ENCODE data around the gene ALDH1A3. TPM values are rescaled to one million over a fixed set of nuclear protein-coding genes. Genes with fewer than 3 reads are reported as not detected.

The ALDH1A3 gene
- total and polyA plus RNA-seq, 4 donors: 2.5 to 21.6 (median 12.3) TPM

DNA sequence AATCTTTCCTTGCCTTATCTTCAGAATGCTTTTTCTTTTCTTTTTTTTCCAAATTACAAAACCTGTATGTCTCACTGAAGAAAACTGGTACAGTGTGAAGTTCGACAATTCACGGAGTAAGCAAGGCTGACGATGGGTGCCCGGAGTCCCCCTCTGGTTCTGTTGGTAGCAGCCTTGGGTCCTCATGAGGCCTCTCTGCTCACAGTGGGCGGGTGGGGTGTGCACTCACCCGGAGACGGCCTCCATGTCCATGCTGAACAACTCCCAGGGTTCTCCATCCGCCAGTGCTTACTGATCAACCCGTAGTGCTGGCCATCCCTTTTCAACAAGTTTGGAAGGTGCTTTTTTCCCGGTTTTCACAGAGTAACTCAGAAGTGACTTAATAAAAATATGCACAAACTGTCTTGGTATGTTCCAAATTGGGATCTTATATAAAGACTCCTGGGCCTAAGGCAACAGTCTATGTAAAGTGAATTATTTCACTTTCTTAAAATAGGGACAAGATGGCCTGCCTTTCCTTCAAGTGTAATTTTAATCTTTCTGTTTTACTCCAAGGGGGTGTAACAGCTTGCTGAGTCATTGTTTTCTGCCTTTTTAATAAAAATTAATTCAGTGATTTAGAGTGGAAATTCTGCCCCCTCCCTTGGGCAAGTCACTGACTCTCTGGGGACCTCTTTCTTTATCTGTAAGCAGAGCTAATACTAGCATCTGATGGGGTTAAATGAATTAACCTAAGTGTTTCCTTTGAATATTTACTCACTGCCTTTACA is 63.2 kb downstream of the ALDH1A3 start:
- Histone ChIP-seq H3K9me3 (ENCODE audit: control insufficient read depth, insufficient read depth, low read length) (no peaks in the 10 kb centered on the region), H3K27ac (ENCODE audit: low read depth, low read length) (no peak overlapping the region), H3K36me3 (ENCODE audit: control insufficient read depth, insufficient read depth, low read length) (no peaks in the 10 kb centered on the region), H3K27me3 (ENCODE audit: control insufficient read depth, insufficient read depth, low read length) (no peaks in the 10 kb centered on the region), H3K4me1 (ENCODE audit: control insufficient read depth, insufficient read depth, low read length) (no peaks in the 10 kb centered on the region), H3K4me3 (ENCODE audit: low read depth, low read length) (no peak overlapping the region)
- no peak for DNase-seq (ENCODE audit: low read depth in 4 of 6, low spot score in 6 of 6)
- WGBS (ENCODE audit: insufficient coverage): 85% methylated on average over 8 of the region's 10 CpGs

DNA sequence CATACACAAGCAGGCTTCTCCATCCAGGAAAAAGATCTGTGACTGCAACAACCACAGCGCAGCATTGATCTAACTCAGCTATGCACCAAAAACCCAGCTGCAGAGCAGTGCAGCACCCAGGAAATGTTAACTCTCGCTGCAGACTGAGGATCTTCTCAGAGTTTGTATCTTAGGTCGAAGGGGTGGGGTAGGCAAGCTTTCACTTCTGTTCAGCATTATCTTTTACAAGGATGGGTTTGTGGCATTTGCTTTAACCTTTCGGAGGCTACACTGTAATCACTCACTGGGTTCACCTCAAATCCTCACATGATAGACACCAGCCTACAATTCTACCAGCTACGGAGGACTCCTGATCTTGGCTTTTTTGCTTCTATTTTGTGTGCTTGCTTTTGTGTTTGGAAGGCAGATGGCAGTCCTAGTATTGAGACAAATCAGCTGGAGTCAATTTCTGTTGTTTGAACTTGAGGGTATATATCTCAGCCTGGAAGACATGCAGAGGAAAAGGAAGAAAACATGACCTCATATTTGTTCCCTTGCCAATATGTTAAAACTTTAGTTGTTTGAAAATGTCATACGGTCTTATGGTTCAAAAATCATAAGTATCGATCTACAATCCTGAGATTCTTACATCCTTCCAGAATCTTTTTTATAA is 64.7 kb downstream of the ALDH1A3 start:
- Histone ChIP-seq H3K27ac (ENCODE audit: low read depth, low read length) (no peak overlapping the region), H3K9me3 (ENCODE audit: control insufficient read depth, insufficient read depth, low read length) (no peaks in the 10 kb centered on the region), H3K4me3 (ENCODE audit: low read depth, low read length) (no peak overlapping the region), H3K27me3 (ENCODE audit: control insufficient read depth, insufficient read depth, low read length) (no peaks in the 10 kb centered on the region), H3K4me1 (ENCODE audit: control insufficient read depth, insufficient read depth, low read length) (peaks cover 3% of the 10 kb centered on the region), H3K36me3 (ENCODE audit: control insufficient read depth, insufficient read depth, low read length) (no peaks in the 10 kb centered on the region)
- peak in 1 of 6 donors; percentile 6 for DNase-seq (ENCODE audit: low read depth in 4 of 6, low spot score in 6 of 6)
- 79% methylated on average over 2 of the region's 7 CpGs for WGBS (ENCODE audit: insufficient coverage)

- DNase-seq (ENCODE audit: low read depth in 4 of 6, low spot score in 6 of 6): peak in 1 of 6 donors; percentile 23
- 40% methylated on average over 2 of the region's 6 CpGs for WGBS (ENCODE audit: insufficient coverage)
- no peaks in the 10 kb centered on the region for H3K27me3 ChIP-seq (ENCODE audit: control insufficient read depth, insufficient read depth, low read length)
- H3K36me3 ChIP-seq (ENCODE audit: control insufficient read depth, insufficient read depth, low read length): no peaks in the 10 kb centered on the region
- no peak overlapping the region for H3K27ac ChIP-seq (ENCODE audit: low read depth, low read length)
- no peaks in the 10 kb centered on the region for H3K9me3 ChIP-seq (ENCODE audit: control insufficient read depth, insufficient read depth, low read length)
- peaks cover 3% of the 10 kb centered on the region for H3K4me1 ChIP-seq (ENCODE audit: control insufficient read depth, insufficient read depth, low read length)
- H3K4me3 ChIP-seq (ENCODE audit: low read depth, low read length): no peak overlapping the region
Measured at GRCh38 chr15:100944986-100945385, 65.4 kb downstream of the ALDH1A3 start.

DNA sequence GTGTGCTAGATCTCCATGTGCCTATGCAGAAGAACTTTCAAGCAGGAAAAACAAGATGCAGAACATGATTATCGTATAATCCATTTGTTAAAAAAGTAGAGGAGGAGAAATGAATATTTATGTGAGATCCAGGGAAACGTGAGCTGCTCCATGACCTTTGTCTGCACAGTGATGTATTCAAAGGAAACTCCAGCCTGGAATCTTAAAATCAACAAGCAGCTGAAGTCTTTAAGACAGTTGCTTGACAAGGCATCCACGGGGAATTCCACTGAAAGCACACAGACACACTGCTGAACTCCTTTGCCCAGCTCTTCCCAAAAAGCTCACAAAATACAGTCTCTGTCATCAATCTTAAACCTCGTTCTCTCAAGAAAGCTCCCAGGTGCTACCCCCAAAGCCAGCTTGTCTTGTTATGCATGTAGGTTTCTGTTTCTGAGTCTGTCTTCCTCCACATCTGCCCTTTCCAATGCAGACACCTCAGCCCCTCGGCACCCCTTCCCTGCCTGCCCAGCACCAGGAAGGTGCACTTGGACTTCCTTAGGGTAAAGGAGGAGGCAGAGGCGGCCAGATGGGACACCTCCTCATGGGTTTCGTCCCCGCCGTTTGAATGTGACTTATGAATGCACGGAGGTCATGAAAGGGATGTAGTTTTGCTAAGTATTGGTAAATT is 68.3 kb downstream of the ALDH1A3 start:
- no peaks in the 10 kb centered on the region for H3K9me3 ChIP-seq (ENCODE audit: control insufficient read depth, insufficient read depth, low read length)
- H3K4me3 ChIP-seq (ENCODE audit: low read depth, low read length): no peak overlapping the region
- no peaks in the 10 kb centered on the region for H3K27me3 ChIP-seq (ENCODE audit: control insufficient read depth, insufficient read depth, low read length)
- H3K36me3 ChIP-seq (ENCODE audit: control insufficient read depth, insufficient read depth, low read length): no peaks in the 10 kb centered on the region
- DNase-seq (ENCODE audit: low read depth in 4 of 6, low spot score in 6 of 6): no peak
- 56% methylated on average over 3 of the region's 10 CpGs for WGBS (ENCODE audit: insufficient coverage)
- peaks cover 3% of the 10 kb centered on the region for H3K4me1 ChIP-seq (ENCODE audit: control insufficient read depth, insufficient read depth, low read length)
- no peak overlapping the region for H3K27ac ChIP-seq (ENCODE audit: low read depth, low read length)

DNA sequence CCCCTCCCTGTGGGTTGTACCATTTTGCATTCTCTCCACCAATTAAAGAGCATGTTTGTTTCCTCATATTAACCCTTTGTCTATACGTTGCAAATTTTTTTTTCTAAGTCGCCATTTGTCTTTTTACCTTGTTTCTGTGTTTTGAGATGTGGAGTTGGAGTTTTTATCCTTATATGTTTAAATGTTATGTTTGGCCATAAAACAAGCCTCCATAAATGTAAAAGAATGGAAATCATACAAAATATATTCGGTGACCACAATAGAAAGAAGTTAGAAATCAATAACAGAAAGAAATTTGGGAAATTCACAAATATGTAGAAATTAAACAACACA is 68.8 kb downstream of the ALDH1A3 start:
- H3K4me3 ChIP-seq (ENCODE audit: low read depth, low read length): no peak overlapping the region
- H3K36me3 ChIP-seq (ENCODE audit: control insufficient read depth, insufficient read depth, low read length): no peaks in the 10 kb centered on the region
- H3K4me1 ChIP-seq (ENCODE audit: control insufficient read depth, insufficient read depth, low read length): peaks cover 3% of the 10 kb centered on the region
- no peak for DNase-seq (ENCODE audit: low read depth in 4 of 6, low spot score in 6 of 6)
- whole genome bisulfite sequencing (ENCODE audit: insufficient coverage): no CpG with 5 or more reads among the region's 3 CpGs
- no peaks in the 10 kb centered on the region for H3K9me3 ChIP-seq (ENCODE audit: control insufficient read depth, insufficient read depth, low read length)
- no peak overlapping the region for H3K27ac ChIP-seq (ENCODE audit: low read depth, low read length)
- no peaks in the 10 kb centered on the region for H3K27me3 ChIP-seq (ENCODE audit: control insufficient read depth, insufficient read depth, low read length)

- no peak for DNase-seq (ENCODE audit: low read depth in 4 of 6, low spot score in 6 of 6)
- Histone ChIP-seq H3K4me1 (ENCODE audit: control insufficient read depth, insufficient read depth, low read length) (peaks cover 3% of the 10 kb centered on the region), H3K9me3 (ENCODE audit: control insufficient read depth, insufficient read depth, low read length) (no peaks in the 10 kb centered on the region), H3K27me3 (ENCODE audit: control insufficient read depth, insufficient read depth, low read length) (no peaks in the 10 kb centered on the region), H3K4me3 (ENCODE audit: low read depth, low read length) (no peak overlapping the region), H3K36me3 (ENCODE audit: control insufficient read depth, insufficient read depth, low read length) (no peaks in the 10 kb centered on the region), H3K27ac (ENCODE audit: low read depth, low read length) (no peak overlapping the region)
- WGBS (ENCODE audit: insufficient coverage): no CpG with 5 or more reads among the region's 1 CpG
Measured at GRCh38 chr15:100949691-100950090, 70.1 kb downstream of the ALDH1A3 start.

DNA sequence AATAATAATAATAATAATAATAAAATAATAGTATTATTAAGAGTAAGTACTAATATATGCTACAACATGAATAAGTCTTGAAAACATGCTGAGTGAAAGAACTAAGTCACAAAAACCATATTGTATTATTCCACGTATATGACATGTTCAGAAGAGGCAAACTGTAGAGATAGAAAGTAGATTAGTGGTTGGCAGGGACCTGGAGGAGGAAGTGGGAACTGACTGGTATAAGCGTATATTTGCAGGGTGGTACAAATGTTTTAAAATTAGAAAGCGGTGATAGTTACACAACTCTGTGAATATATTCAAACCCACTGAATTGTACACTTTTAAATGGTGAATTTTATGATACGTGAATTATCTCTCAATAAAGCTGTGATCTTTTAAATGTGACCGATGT is 72.3 kb downstream of the ALDH1A3 start:
- Histone ChIP-seq H3K36me3 (ENCODE audit: control insufficient read depth, insufficient read depth, low read length) (no peaks in the 10 kb centered on the region), H3K27me3 (ENCODE audit: control insufficient read depth, insufficient read depth, low read length) (no peaks in the 10 kb centered on the region), H3K27ac (ENCODE audit: low read depth, low read length) (no peak overlapping the region), H3K4me3 (ENCODE audit: low read depth, low read length) (no peak overlapping the region), H3K4me1 (ENCODE audit: control insufficient read depth, insufficient read depth, low read length) (peaks cover 3% of the 10 kb centered on the region), H3K9me3 (ENCODE audit: control insufficient read depth, insufficient read depth, low read length) (no peaks in the 10 kb centered on the region)
- no CpG with 5 or more reads among the region's 5 CpGs for WGBS (ENCODE audit: insufficient coverage)
- DNase-seq (ENCODE audit: low read depth in 4 of 6, low spot score in 6 of 6): no peak

DNA sequence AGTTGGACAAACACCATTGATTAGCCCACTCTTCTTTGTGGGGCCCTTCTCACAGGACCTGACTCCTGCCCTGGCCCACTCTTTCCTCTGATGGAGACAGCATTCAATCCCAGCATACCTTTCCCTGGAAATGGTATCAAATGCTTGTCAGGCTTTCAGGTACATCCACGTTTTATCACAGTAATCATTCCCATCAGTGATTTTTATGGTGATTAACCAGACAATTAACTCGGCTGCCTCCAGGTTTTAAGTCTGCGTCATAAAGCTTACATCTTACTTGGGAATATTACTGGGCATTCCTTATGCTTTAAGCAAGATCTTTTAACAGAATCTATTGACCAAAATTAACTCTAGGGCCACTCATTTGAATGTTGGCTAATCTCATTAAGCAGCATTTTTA is 72.9 kb downstream of the ALDH1A3 start:
- peak in 1 of 6 donors; percentile 68 for DNase-seq (ENCODE audit: low read depth in 4 of 6, low spot score in 6 of 6)
- peaks cover 3% of the 10 kb centered on the region for H3K4me1 ChIP-seq (ENCODE audit: control insufficient read depth, insufficient read depth, low read length)
- no peaks in the 10 kb centered on the region for H3K27me3 ChIP-seq (ENCODE audit: control insufficient read depth, insufficient read depth, low read length)
- H3K36me3 ChIP-seq (ENCODE audit: control insufficient read depth, insufficient read depth, low read length): no peaks in the 10 kb centered on the region
- WGBS (ENCODE audit: insufficient coverage): 40% methylated on average over 1 of the region's 3 CpGs
- H3K27ac ChIP-seq (ENCODE audit: low read depth, low read length): no peak overlapping the region
- H3K4me3 ChIP-seq (ENCODE audit: low read depth, low read length): no peak overlapping the region
- no peaks in the 10 kb centered on the region for H3K9me3 ChIP-seq (ENCODE audit: control insufficient read depth, insufficient read depth, low read length)

DNA sequence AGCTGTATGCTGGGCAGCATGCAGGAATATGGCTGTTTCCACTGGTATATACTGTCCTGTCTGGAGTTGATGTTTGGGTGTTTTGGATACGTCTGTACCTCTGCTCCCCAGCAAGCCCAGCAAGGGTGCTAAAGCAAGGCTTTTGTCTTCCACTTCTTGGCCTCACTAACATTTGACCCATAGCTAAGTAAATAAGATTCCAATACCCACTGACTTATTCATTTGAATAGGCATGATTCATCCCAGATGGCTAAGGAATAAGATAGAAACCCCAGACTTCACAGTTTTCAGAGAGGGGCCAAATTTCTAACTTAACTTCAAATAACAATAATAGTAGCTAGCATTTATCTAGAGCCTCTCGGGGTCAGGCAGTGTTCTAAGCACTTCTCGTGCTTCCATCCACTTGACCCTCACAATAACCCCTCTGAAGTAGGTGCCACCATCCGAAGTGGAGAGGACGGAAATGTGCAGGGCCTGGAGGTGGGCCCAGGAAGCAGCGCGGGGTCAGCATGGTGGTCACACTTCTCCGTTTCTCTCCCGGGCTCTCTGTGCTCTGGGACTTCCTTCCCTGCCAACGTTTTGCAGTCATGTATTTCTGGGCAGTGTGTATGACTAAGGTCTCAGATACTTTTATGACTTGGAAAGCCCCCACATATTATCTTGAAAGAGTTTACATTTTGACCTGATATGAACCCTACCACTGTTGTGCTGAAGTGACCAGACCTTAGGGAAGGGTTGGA is 78.9 kb downstream of the ALDH1A3 start:
- H3K9me3 ChIP-seq (ENCODE audit: control insufficient read depth, insufficient read depth, low read length): no peaks in the 10 kb centered on the region
- H3K4me1 ChIP-seq (ENCODE audit: control insufficient read depth, insufficient read depth, low read length): no peaks in the 10 kb centered on the region
- no peak overlapping the region for H3K4me3 ChIP-seq (ENCODE audit: low read depth, low read length)
- H3K36me3 ChIP-seq (ENCODE audit: control insufficient read depth, insufficient read depth, low read length): no peaks in the 10 kb centered on the region
- H3K27ac ChIP-seq (ENCODE audit: low read depth, low read length): no peak overlapping the region
- WGBS (ENCODE audit: insufficient coverage): 86% methylated on average over 8 of the region's 10 CpGs
- no peak for DNase-seq (ENCODE audit: low read depth in 4 of 6, low spot score in 6 of 6)
- no peaks in the 10 kb centered on the region for H3K27me3 ChIP-seq (ENCODE audit: control insufficient read depth, insufficient read depth, low read length)
